Loucy (cell line): ENCODE results near the gene AKAP6.

Source experiments
- CTCF ChIP-seq: fragments of 200-600 bp; sonication (generic); conservative IDR thresholded peaks from 2 replicates; pipeline ENCODE4 v1.5.1; 2014; ENCODE audit warnings: mild to moderate bottlenecking, antibody characterized with exemption, low read length
- EZH2phosphoT487 ChIP-seq: fragments of 200-600 bp; IDR thresholded peaks from 2 replicates; pipeline ENCODE4 v1.6.1; 2018; ENCODE audit warnings: antibody characterized with exemption, mild to moderate bottlenecking, moderate library complexity, borderline replicate concordance

- TF ChIP-seq CTCF (no peak), EZH2phosphoT487 (no peak)
Observed at GRCh38 chr14:32414808-32415255, 85.7 kb downstream of the AKAP6 start.
